ENCODE measurements around the gene SMIM38. TPM values are rescaled to one million over a fixed set of nuclear protein-coding genes. Genes with fewer than 3 reads are reported as not detected.

SMIM38 gene
- total RNA-seq, 1 experiment from 2014 or later: 0.09 TPM

GRCh38 chr11:69167916-69168691 is 12.4 kb downstream of the SMIM38 start:
- DNase-seq: no peak
- no peak overlapping the region for H4K8ac ChIP-seq (replicated peaks; ENCODE audit: insufficient read length, low read depth, low read length)
- H2AK5ac ChIP-seq (ENCODE audit: insufficient read length, low read length): no peak overlapping the region
- H3K9me3 Mint-ChIP-seq: peaks cover 9 to 11% of the 10 kb centered on the region in 2 experiments; a peak in 4 of 5 replicates
- H3K9ac ChIP-seq (ENCODE audit: extremely low read depth, insufficient read length, low read length): no peak overlapping the region
- peak overlapping the region in 1 of 3 experiments; percentile 25; a peak in 1 of 7 replicates for H3K27ac Mint-ChIP-seq
- H3K27ac ChIP-seq (ENCODE audit: insufficient read length, low read depth, low read length): no peak overlapping the region
- no peak overlapping the region for H3K4me2 ChIP-seq (ENCODE audit: insufficient read depth, insufficient read length, low read length)
- no peak overlapping the region for H3K18ac ChIP-seq (ENCODE audit: insufficient read length, low read depth, low read length)
- H3K56ac ChIP-seq (ENCODE audit: insufficient read length, low read depth, low read length): no peak overlapping the region
- H2AFZ ChIP-seq (ENCODE audit: low read length): no peak overlapping the region
- H3K23me2 ChIP-seq (ENCODE audit: insufficient read length, low read depth, low read length, poor library complexity, severe bottlenecking): no peaks in the 10 kb centered on the region
- no peaks in the 10 kb centered on the region for H3K27me3 ChIP-seq (ENCODE audit: insufficient read depth, low read length)
- H2BK120ac ChIP-seq (ENCODE audit: low read depth, low read length, poor library complexity, severe bottlenecking): no peak overlapping the region
- no peak overlapping the region for H2BK5ac ChIP-seq (ENCODE audit: insufficient read length, low read length)
- no peak overlapping the region for H4K91ac ChIP-seq (ENCODE audit: insufficient read length, low read depth, low read length)
- no peak overlapping the region for H3K14ac ChIP-seq (ENCODE audit: insufficient read depth, low read length)
- peaks cover 0 to 4% (median 0%) of the 10 kb centered on the region in 3 experiments; a peak in 2 of 7 replicates for H3K36me3 Mint-ChIP-seq (ENCODE audit: insufficient read depth in 1 of 3, low read depth in 3 of 3)
- peaks cover 7 to 9% of the 10 kb centered on the region in 2 experiments; a peak in 3 of 4 replicates for H3K4me1 Mint-ChIP-seq
- H3K27me3 Mint-ChIP-seq (ENCODE audit: low read depth): peaks cover 29% of the 10 kb centered on the region
- H3K23ac ChIP-seq (ENCODE audit: insufficient read length, low read depth, low read length): no peak overlapping the region
- no peak overlapping the region for H2BK12ac ChIP-seq (ENCODE audit: insufficient read length, low read depth, low read length)
- no CpG with 5 or more reads among the region's 9 CpGs for WGBS (ENCODE audit: extremely low coverage, insufficient read length, low lambda C conversion rate)
- no peak for TF ChIP-seq CTCF (conservative IDR thresholded peaks at IDR 0.05)
- no peak overlapping the region for H3T11ph ChIP-seq (ENCODE audit: low read length)
- no peak overlapping the region for H2BK15ac ChIP-seq (ENCODE audit: low read depth, low read length)
- H3K79me2 ChIP-seq (ENCODE audit: insufficient read depth, low read length): no peaks in the 10 kb centered on the region
- no peak overlapping the region for H3K4ac ChIP-seq (ENCODE audit: low read depth, low read length)
- no peak overlapping the region for H2BK20ac ChIP-seq (ENCODE audit: low read depth, low read length, poor library complexity, severe bottlenecking)
- no peaks in the 10 kb centered on the region for H3K79me1 ChIP-seq (ENCODE audit: insufficient read depth, low read depth, low read length, poor library complexity, severe bottlenecking)
- no peaks in the 10 kb centered on the region for H4K20me1 ChIP-seq (ENCODE audit: control insufficient read depth, insufficient read depth, insufficient read length)
- H3K4me1 ChIP-seq (ENCODE audit: insufficient read depth, low read length): no peaks in the 10 kb centered on the region
- H3K9me3 ChIP-seq (ENCODE audit: control insufficient read depth, low read depth, low read length): no peaks in the 10 kb centered on the region
- H3K4me3 Mint-ChIP-seq: no peak overlapping the region
- no peak overlapping the region for H4K5ac ChIP-seq (ENCODE audit: insufficient read length, low read depth, low read length)

Measured in H9 (cell line).